Erythroblast (primary cell): ENCODE measurements around the gene RBM17.

ENCODE experiments used
- GATA1 ChIP-seq: IDR thresholded peaks from 2 replicates; pipeline ENCODE4 v1.6.1; 2011; ENCODE audit warnings: low read depth, mild to moderate bottlenecking, control low read depth, low read length, moderate library complexity
- POLR2A ChIP-seq: IDR thresholded peaks from 2 replicates; pipeline ENCODE4 v1.6.1; 2011; ENCODE audit warnings: mild to moderate bottlenecking, low read length

DNA sequence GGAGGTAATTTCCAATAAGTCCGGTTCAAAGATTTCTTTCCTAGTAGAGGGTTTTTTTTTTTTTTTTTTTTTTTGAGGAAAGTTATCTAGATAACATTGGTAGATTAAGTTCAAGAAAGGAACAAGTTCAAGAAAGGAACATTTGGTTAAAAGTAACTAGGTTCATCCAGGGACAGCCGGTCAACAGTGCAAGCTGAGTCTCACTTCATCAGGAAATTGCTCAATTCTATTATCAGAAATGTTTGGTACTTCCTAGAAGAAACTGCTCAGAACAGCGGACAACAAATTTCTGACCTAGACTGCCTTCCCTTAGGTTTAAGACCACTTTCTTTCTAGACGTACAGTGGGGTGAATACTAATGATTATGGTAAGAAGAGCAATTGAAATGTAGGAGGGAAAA lies 23.0 kb upstream of the RBM17 start:
- TF ChIP-seq POLR2A (no peak), GATA1 (no peak)
